B cell (primary cell): ENCODE results near the gene SYT14. TPM values are rescaled to one million over a fixed set of nuclear protein-coding genes. Genes with fewer than 3 reads are reported as not detected.
"Not testable (repeated sequence)": the region's sequence is repeated elsewhere in the genome, so short reads cannot be mapped to it uniquely, and the experiment has no call there.

ENCODE experiments used
- ATAC-seq: fragments of 200-7000 bp; cut with Tn5 transposase; one replicate; pipeline ENCODE4 v1.10.0; 2021; ENCODE audit warnings: low read depth, mild to moderate bottlenecking, moderate number of reproducible peaks, moderate library complexity
- CTCF ChIA-PET: fragments of 350-600 bp; sonication (Branson Sonifier 250); formaldehyde crosslinking; loops from one replicate; lab custom pipeline; 2021; ENCODE audit warnings: antibody characterized with exemption, inconsistent platforms; lab: Charles Lee
- POLR2A ChIA-PET: fragments of 350-600 bp; sonication (Branson Sonifier 250); formaldehyde crosslinking; loops from one replicate; lab custom pipeline; 2021; ENCODE audit warnings: antibody characterized with exemption; lab: Charles Lee
- DNase-seq: peaks from one replicate; pipeline ENCODE4 v3.0.0; 2013
- H2AFZ ChIP-seq: 2 replicates; pipeline ENCODE4 v1.6.1; 2012; ENCODE audit warnings: mild to moderate bottlenecking, low read depth, low read length; ENCODE audit not compliant: insufficient read depth, poor library complexity, severe bottlenecking
- H3K27ac ChIP-seq, 2 donors: 1 replicate in 1 of 2; 2 replicates in 1 of 2; pipeline ENCODE4 v1.5.1; 2012 to 2013; ENCODE audit warnings: low read length in 2 of 2, mild to moderate bottlenecking in 2 of 2, moderate library complexity in 1 of 2
- H3K27me3 ChIP-seq, 4 experiments: fragments of 200-600 bp in 1 of 4; sonication (generic) in 1 of 4; replicated peaks in 1 of 4; 1 replicate in 2 of 4; 2 replicates in 2 of 4; pipeline versions ENCODE4 v1.6.1 to v1.7.0; 2013 to 2016; ENCODE audit warnings: low read length in 3 of 4, mild to moderate bottlenecking in 2 of 4, mixed read lengths in 1 of 4, moderate library complexity in 1 of 4; ENCODE audit not compliant: insufficient read depth in 4 of 4, control insufficient read depth in 3 of 4; ENCODE audit errors: control extremely low read depth in 1 of 4
- H3K36me3 ChIP-seq, 2 experiments: replicated peaks in 1 of 2; 1 replicate in 1 of 2; 2 replicates in 1 of 2; pipeline versions ENCODE4 v1.6.1 to v1.7.1; 2013; ENCODE audit warnings: low read length in 1 of 2; ENCODE audit not compliant: insufficient read depth in 2 of 2, control insufficient read depth in 1 of 2; ENCODE audit errors: control extremely low read depth in 1 of 2, extremely low read depth in 1 of 2
- H3K4me1 ChIP-seq, 2 donors: fragments of 200-600 bp in 1 of 2; sonication (generic) in 1 of 2; 1 replicate in 1 of 2; 2 replicates in 1 of 2; pipeline versions ENCODE4 v1.5.1 to v1.6.1; 2013 to 2017; ENCODE audit warnings: low read length in 2 of 2; ENCODE audit not compliant: control insufficient read depth in 2 of 2, insufficient read depth in 2 of 2
- H3K4me2 ChIP-seq: replicated peaks from 2 replicates; pipeline ENCODE3; 2012; ENCODE audit warnings: mild to moderate bottlenecking, low read depth, low read length; ENCODE audit not compliant: poor library complexity, severe bottlenecking
- H3K4me3 ChIP-seq, 5 experiments: fragments of 200-600 bp in 1 of 5; sonication (generic) in 1 of 5; 1 replicate in 3 of 5; 2 replicates in 2 of 5; pipeline versions ENCODE4 v1.5.1 to v1.7.0; 2011 to 2016; ENCODE audit warnings: low read length in 4 of 5, mild to moderate bottlenecking in 4 of 5, low read depth in 2 of 5, control low read depth in 1 of 5, moderate library complexity in 1 of 5; ENCODE audit not compliant: insufficient read depth in 1 of 5; ENCODE audit errors: control extremely low read depth in 1 of 5, extremely low read depth in 1 of 5
- H3K79me2 ChIP-seq: fragments of 200-600 bp; sonication (generic); one replicate; pipeline ENCODE4 v1.6.0; 2016; ENCODE audit warnings: low read length; ENCODE audit not compliant: control insufficient read depth, insufficient read depth
- H3K9ac ChIP-seq: fragments of 200-600 bp; sonication (generic); 2 replicates; pipeline ENCODE4 v1.6.1; 2017; ENCODE audit warnings: mild to moderate bottlenecking, low read length, moderate library complexity
- H3K9me3 ChIP-seq, 3 donors: one replicate each; pipeline versions ENCODE4 v1.6.1 to v1.7.1; 2013; ENCODE audit warnings: low read length in 2 of 3; ENCODE audit not compliant: control insufficient read depth in 2 of 3, insufficient read depth in 1 of 3; ENCODE audit errors: control extremely low read depth in 1 of 3
- H4K20me1 ChIP-seq: 2 replicates; pipeline ENCODE4 v1.6.0; 2012; ENCODE audit warnings: mild to moderate bottlenecking, low read length; ENCODE audit not compliant: insufficient read depth, control insufficient read depth, poor library complexity, severe bottlenecking
- H3K27ac Mint-ChIP-seq: one replicate; pipeline ENCODE4 v1.8.0; 2021; ENCODE audit warnings: mixed read lengths
- H3K27me3 Mint-ChIP-seq: one replicate; pipeline ENCODE4 v1.8.0; 2021; ENCODE audit warnings: mixed read lengths
- H3K4me1 Mint-ChIP-seq: one replicate; pipeline ENCODE4 v1.8.0; 2021; ENCODE audit warnings: mixed read lengths
- H3K4me3 Mint-ChIP-seq: one replicate; pipeline ENCODE4 v1.8.0; 2021; ENCODE audit warnings: mixed read lengths
- H3K9me3 Mint-ChIP-seq: one replicate; pipeline ENCODE4 v1.8.0; 2022; ENCODE audit warnings: mixed read lengths; ENCODE audit not compliant: insufficient read depth
- CTCF ChIP-seq: fragments of 200-600 bp; IDR thresholded peaks from one replicate; pipeline ENCODE4 v1.8.0; 2022; ENCODE audit warnings: antibody characterized with exemption, mild to moderate bottlenecking
- EZH2 ChIP-seq: IDR thresholded peaks from 2 replicates; pipeline ENCODE4 v1.6.1; 2012; ENCODE audit warnings: borderline replicate concordance, low read depth, mild to moderate bottlenecking, moderate library complexity, low read length; ENCODE audit not compliant: insufficient read depth, poor library complexity, severe bottlenecking
- WGBS: methylation state at CpG from one replicate; pipeline ENCODE4 v1.1.5; 2013; ENCODE audit warnings: missing lambda C conversion rate; ENCODE audit not compliant: insufficient coverage; 5-methylcytosine and 5-hydroxymethylcytosine counted together
- intact Hi-C: fragments of 100-400 bp; cut with micrococcal nuclease; formaldehyde crosslinking; loops from one replicate; pipeline ENCODE4 v1.10.0; 2022
- polyA plus RNA-seq: library from polyadenylated mRNA; depleted of rRNA; stranded (reverse); fragments of >200 nt; gene quantifications from 2 replicates; pipeline ENCODE4 v1.2.3, GENCODE V29; 2012
- total RNA-seq, 2 donors: library from RNA; stranded (reverse); fragments of 120-200 nt in 1 of 2; gene quantifications; 1 replicate in 1 of 2; 2 replicates in 1 of 2; pipeline versions ENCODE4 v1.2.3 to v1.2.4, GENCODE V29; 2013 to 2022

SYT14 gene
- total and polyA plus RNA-seq, 2 donors (not counting 1 experiment from before 2014, with no cell fraction given): not detected

- Histone ChIP-seq H3K4me1 (no peaks in the 10 kb centered on the region), H3K36me3 (no peaks in the 10 kb centered on the region), H3K9ac (no peak overlapping the region), H3K4me3 (no peak overlapping the region), H3K9me3 (peaks cover 0 to 1% (median 0%) of the 10 kb centered on the region in 3 donors), H3K4me2 (no peak overlapping the region), H3K27ac (no peak overlapping the region), H3K27me3 (no peaks in the 10 kb centered on the region), H2AFZ (no peak overlapping the region), H4K20me1 (no peaks in the 10 kb centered on the region), H3K79me2 (no peaks in the 10 kb centered on the region)
- CTCF ChIA-PET: no interaction called here
- Mint-ChIP-seq H3K27me3 (no peaks in the 10 kb centered on the region), H3K4me1 (no peaks in the 10 kb centered on the region), H3K4me3 (no peak overlapping the region), H3K9me3 (no peaks in the 10 kb centered on the region), H3K27ac (no peak overlapping the region)
- WGBS: no CpG with 5 or more reads among the region's 3 CpGs
- POLR2A ChIA-PET: no interaction called here
- ATAC-seq (no peak), DNase-seq (no peak)
- TF ChIP-seq EZH2 (no peak), CTCF (no peak)
- intact Hi-C loops: no loop called here
Observed at GRCh38 chr1:209911746-209912145, 26.3 kb upstream of the SYT14 start.

GRCh38 chr1:209912306-209912705, 25.7 kb upstream of the SYT14 start:
- TF ChIP-seq EZH2: no peak
- no peak for TF ChIP-seq CTCF
- H3K4me3 ChIP-seq: no peak overlapping the region
- no peaks in the 10 kb centered on the region for H4K20me1 ChIP-seq
- no peak overlapping the region for H3K9ac ChIP-seq
- H3K79me2 ChIP-seq: no peaks in the 10 kb centered on the region
- H3K9me3 Mint-ChIP-seq: no peaks in the 10 kb centered on the region
- DNase-seq (no peak), ATAC-seq (no peak)
- no peak overlapping the region for H3K4me2 ChIP-seq
- ChIA-PET POLR2A (no interaction called here), CTCF (no interaction called here)
- no peak overlapping the region for H3K27ac Mint-ChIP-seq
- intact Hi-C loops: no loop called here
- no peak overlapping the region for H2AFZ ChIP-seq
- peaks cover 0 to 1% (median 0%) of the 10 kb centered on the region in 3 donors for H3K9me3 ChIP-seq
- H3K36me3 ChIP-seq: no peaks in the 10 kb centered on the region
- H3K27me3 ChIP-seq: no peaks in the 10 kb centered on the region
- 90% methylated on average over 1 of the region's 2 CpGs for WGBS
- no peaks in the 10 kb centered on the region for H3K4me1 ChIP-seq
- no peak overlapping the region for H3K27ac ChIP-seq
- no peaks in the 10 kb centered on the region for H3K27me3 Mint-ChIP-seq
- no peak overlapping the region for H3K4me3 Mint-ChIP-seq
- H3K4me1 Mint-ChIP-seq: no peaks in the 10 kb centered on the region

GRCh38 chr1:209919637-209920036, 18.4 kb upstream of the SYT14 start:
- H3K27ac Mint-ChIP-seq, H3K4me2 ChIP-seq, H3K9me3 ChIP-seq, H2AFZ ChIP-seq, intact Hi-C loops, H3K4me3 Mint-ChIP-seq, H3K79me2 ChIP-seq, DNase-seq, H3K9me3 Mint-ChIP-seq, H3K4me1 ChIP-seq, H3K27ac ChIP-seq, ATAC-seq, H3K36me3 ChIP-seq, H4K20me1 ChIP-seq, H3K4me1 Mint-ChIP-seq, H3K4me3 ChIP-seq, H3K27me3 ChIP-seq, H3K9ac ChIP-seq, H3K27me3 Mint-ChIP-seq, CTCF ChIA-PET, POLR2A ChIA-PET: not testable (repeated sequence)
- 60% methylated on average over 1 of the region's 12 CpGs for WGBS
